Stimulated activated CD4-positive, alpha-beta T cell treated with anti-CD3 and anti-CD28 coated beads, Interleukin-15, amount 100 ng/mL, for 1 hour (primary cell): ENCODE results near the gene TMPRSS2.

Experiments used
- DNase-seq, 2 donors: peaks; one replicate each; pipeline ENCODE4 v3.0.0-alpha.2; 2020; ENCODE audit warnings: low read depth in 1 of 2, low spot score in 1 of 2

TMPRSS2 gene

GRCh38 chr21:41451753-41452676 lies 55.9 kb downstream of the TMPRSS2 start:
- no peak for DNase-seq

- DNase-seq: no peak
Measured at GRCh38 chr21:41449613-41450012, 58.3 kb downstream of the TMPRSS2 start.

GRCh38 chr21:41447356-41447755 lies 60.6 kb downstream of the TMPRSS2 start:
- no peak for DNase-seq

- DNase-seq: no peak
Measured at GRCh38 chr21:41446586-41446985, 61.4 kb downstream of the TMPRSS2 start.

GRCh38 chr21:41445465-41445862 lies 62.5 kb downstream of the TMPRSS2 start:
- DNase-seq: no peak

- DNase-seq: no peak
Measured at GRCh38 chr21:41444703-41445464, 63.1 kb downstream of the TMPRSS2 start.

GRCh38 chr21:41443562-41443961 lies 64.4 kb downstream of the TMPRSS2 start:
- no peak for DNase-seq

GRCh38 chr21:41442481-41443186 lies 65.3 kb downstream of the TMPRSS2 start:
- DNase-seq: no peak

- no peak for DNase-seq
Measured at GRCh38 chr21:41441546-41441945, 66.4 kb downstream of the TMPRSS2 start.

- no peak for DNase-seq
Measured at GRCh38 chr21:41439248-41439647, 68.7 kb downstream of the TMPRSS2 start.

- no peak for DNase-seq
Measured at GRCh38 chr21:41438425-41439113, 69.4 kb downstream of the TMPRSS2 start.

- DNase-seq: no peak
Measured at GRCh38 chr21:41437729-41438128, 70.2 kb downstream of the TMPRSS2 start.

- no peak for DNase-seq
Measured at GRCh38 chr21:41435706-41436105, 72.3 kb downstream of the TMPRSS2 start.

GRCh38 chr21:41433566-41433965 lies 74.4 kb downstream of the TMPRSS2 start:
- no peak for DNase-seq

- no peak for DNase-seq
Measured at GRCh38 chr21:41432562-41433460, 75.1 kb downstream of the TMPRSS2 start.

- no peak for DNase-seq
Measured at GRCh38 chr21:41431788-41432548, 76.0 kb downstream of the TMPRSS2 start.

- DNase-seq: no peak
Measured at GRCh38 chr21:41429925-41430491, 78.0 kb downstream of the TMPRSS2 start.

GRCh38 chr21:41429305-41429704 lies 78.7 kb downstream of the TMPRSS2 start:
- DNase-seq: no peak

GRCh38 chr21:41428847-41429246 lies 79.1 kb downstream of the TMPRSS2 start:
- no peak for DNase-seq
